ENCODE data around the gene DHRS12.

Gene DHRS12

GRCh38 chr13:51727634-51728274 lies 76.2 kb downstream of the DHRS12 start:
- no peak for DNase-seq (ENCODE audit: insufficient read length, low spot score)
- no peak for TF ChIP-seq POLR2A (IDR thresholded peaks at IDR 0.05; ENCODE audit: low read depth, low read length)
- no peak for TF ChIP-seq PAX5 (IDR thresholded peaks at IDR 0.05; ENCODE audit: insufficient read depth, low read length, severe bottlenecking)
- TF ChIP-seq POLR2AphosphoS5 (IDR thresholded peaks at IDR 0.05; ENCODE audit: low read depth, low read length) = no peak
- TF ChIP-seq SPI1 (IDR thresholded peaks at IDR 0.05; ENCODE audit: low read depth, low read length) = no peak
- TF ChIP-seq POU2F2 (IDR thresholded peaks at IDR 0.05; ENCODE audit: low read depth, low read length) = no peak
- TF ChIP-seq TAF1 (IDR thresholded peaks at IDR 0.05; ENCODE audit: low read depth, low read length) = no peak
- peak; percentile 26 for FAIRE-seq

GRCh38 chr13:51726446-51727193 lies 77.3 kb downstream of the DHRS12 start:
- no peak for TF ChIP-seq PAX5 (IDR thresholded peaks at IDR 0.05; ENCODE audit: insufficient read depth, low read length, severe bottlenecking)
- TF ChIP-seq SPI1 (IDR thresholded peaks at IDR 0.05; ENCODE audit: low read depth, low read length) = no peak
- TF ChIP-seq POLR2AphosphoS5 (IDR thresholded peaks at IDR 0.05; ENCODE audit: low read depth, low read length) = no peak
- no peak for TF ChIP-seq POU2F2 (IDR thresholded peaks at IDR 0.05; ENCODE audit: low read depth, low read length)
- TF ChIP-seq TAF1 (IDR thresholded peaks at IDR 0.05; ENCODE audit: low read depth, low read length) = no peak
- no peak for DNase-seq (ENCODE audit: insufficient read length, low spot score)
- no peak for FAIRE-seq

GRCh38 chr13:51724721-51725120 lies 79.2 kb downstream of the DHRS12 start:
- no peak for TF ChIP-seq PAX5 (IDR thresholded peaks at IDR 0.05; ENCODE audit: insufficient read depth, low read length, severe bottlenecking)
- no peak for TF ChIP-seq POU2F2 (IDR thresholded peaks at IDR 0.05; ENCODE audit: low read depth, low read length)
- no peak for TF ChIP-seq POLR2AphosphoS5 (IDR thresholded peaks at IDR 0.05; ENCODE audit: low read depth, low read length)
- no peak for TF ChIP-seq POLR2A (IDR thresholded peaks at IDR 0.05; ENCODE audit: low read depth, low read length)
- no peak for TF ChIP-seq TAF1 (IDR thresholded peaks at IDR 0.05; ENCODE audit: low read depth, low read length)
- no peak for TF ChIP-seq SPI1 (IDR thresholded peaks at IDR 0.05; ENCODE audit: low read depth, low read length)
- FAIRE-seq = no peak
- DNase-seq (ENCODE audit: insufficient read length, low spot score) = no peak

- no peak for FAIRE-seq
- DNase-seq (ENCODE audit: insufficient read length, low spot score) = no peak
- TF ChIP-seq POLR2AphosphoS5 (IDR thresholded peaks at IDR 0.05; ENCODE audit: low read depth, low read length) (no peak), PAX5 (IDR thresholded peaks at IDR 0.05; ENCODE audit: insufficient read depth, low read length, severe bottlenecking) (no peak), SPI1 (IDR thresholded peaks at IDR 0.05; ENCODE audit: low read depth, low read length) (no peak), TAF1 (IDR thresholded peaks at IDR 0.05; ENCODE audit: low read depth, low read length) (no peak), POLR2A (IDR thresholded peaks at IDR 0.05; ENCODE audit: low read depth, low read length) (no peak), POU2F2 (IDR thresholded peaks at IDR 0.05; ENCODE audit: low read depth, low read length) (no peak)
Observed at GRCh38 chr13:51723529-51723928, 80.4 kb downstream of the DHRS12 start.

GRCh38 chr13:51721496-51721895 lies 82.5 kb downstream of the DHRS12 start:
- DNase-seq (ENCODE audit: insufficient read length, low spot score) (no peak), FAIRE-seq (peak; percentile 94)
- no peak for TF ChIP-seq TAF1 (IDR thresholded peaks at IDR 0.05; ENCODE audit: low read depth, low read length)
- TF ChIP-seq POU2F2 (IDR thresholded peaks at IDR 0.05; ENCODE audit: low read depth, low read length) = no peak
- TF ChIP-seq POLR2A (IDR thresholded peaks at IDR 0.05; ENCODE audit: low read depth, low read length) = no peak
- TF ChIP-seq SPI1 (IDR thresholded peaks at IDR 0.05; ENCODE audit: low read depth, low read length) = peak; percentile 82

GRCh38 chr13:51719394-51719793 lies 84.6 kb downstream of the DHRS12 start:
- TF ChIP-seq SPI1 (IDR thresholded peaks at IDR 0.05; ENCODE audit: low read depth, low read length) = no peak
- no peak for TF ChIP-seq PAX5 (IDR thresholded peaks at IDR 0.05; ENCODE audit: insufficient read depth, low read length, severe bottlenecking)
- no peak for TF ChIP-seq TAF1 (IDR thresholded peaks at IDR 0.05; ENCODE audit: low read depth, low read length)
- TF ChIP-seq POU2F2 (IDR thresholded peaks at IDR 0.05; ENCODE audit: low read depth, low read length) = no peak
- TF ChIP-seq POLR2A (IDR thresholded peaks at IDR 0.05; ENCODE audit: low read depth, low read length) = no peak
- TF ChIP-seq POLR2AphosphoS5 (IDR thresholded peaks at IDR 0.05; ENCODE audit: low read depth, low read length) = no peak
- FAIRE-seq = peak; percentile 31
- no peak for DNase-seq (ENCODE audit: insufficient read length, low spot score)
